Measurements from ENCODE around the gene KCNJ12. TPM values are rescaled to one million over a fixed set of nuclear protein-coding genes. Genes with fewer than 3 reads are reported as not detected.

Gene KCNJ12
- total RNA-seq, 1 donor from 2014 or later = not detected

- CTCF ChIA-PET = no interaction called here
- ATAC-seq (ENCODE audit: low read depth) = no peak
- Mint-ChIP-seq H3K27ac (no peak overlapping the region), H3K9me3 (no peaks in the 10 kb centered on the region), H3K4me3 (no peak overlapping the region), H3K27me3 (peaks cover 1% of the 10 kb centered on the region), H3K36me3 (ENCODE audit: low read depth) (no peaks in the 10 kb centered on the region), H3K4me1 (no peaks in the 10 kb centered on the region)
- POLR2A ChIA-PET = no interaction called here
- intact Hi-C loops (cut with micrococcal nuclease) = no loop called here
- DNase-seq = no peak
- no peak for TF ChIP-seq CTCF (IDR thresholded peaks at IDR 0.05)
Measured at GRCh38 chr17:21357281-21357680, 18.9 kb upstream of the KCNJ12 start.

- ChIA-PET CTCF (no interaction called here), POLR2A (no interaction called here)
Measured at GRCh38 chr17:21357696-21358656, 18.2 kb upstream of the KCNJ12 start.

GRCh38 chr17:21358682-21359482, 17.3 kb upstream of the KCNJ12 start:
- DNase-seq (no peak), ATAC-seq (ENCODE audit: low read depth) (no peak)
- Mint-ChIP-seq H3K27ac (no peak overlapping the region), H3K27me3 (peaks cover 1% of the 10 kb centered on the region), H3K9me3 (no peaks in the 10 kb centered on the region), H3K4me3 (no peak overlapping the region), H3K4me1 (no peaks in the 10 kb centered on the region), H3K36me3 (ENCODE audit: low read depth) (no peaks in the 10 kb centered on the region)
- no peak for TF ChIP-seq CTCF (IDR thresholded peaks at IDR 0.05)
- ChIA-PET CTCF (no interaction called here), POLR2A (no interaction called here)
- intact Hi-C loops (cut with micrococcal nuclease) = no loop called here

More at GRCh38 chr17:21357696-21358656, 18.2 kb upstream of the KCNJ12 start:
- Mint-ChIP-seq H3K4me1 (no peaks in the 10 kb centered on the region), H3K9me3 (no peaks in the 10 kb centered on the region), H3K36me3 (ENCODE audit: low read depth) (no peaks in the 10 kb centered on the region), H3K27me3 (peaks cover 1% of the 10 kb centered on the region), H3K27ac (no peak overlapping the region), H3K4me3 (no peak overlapping the region)
- TF ChIP-seq CTCF (IDR thresholded peaks at IDR 0.05) = no peak
- intact Hi-C loops (cut with micrococcal nuclease) = no loop called here
- ATAC-seq (ENCODE audit: low read depth) = no peak
- DNase-seq = no peak

GRCh38 chr17:21359483-21359840, 16.7 kb upstream of the KCNJ12 start:
- intact Hi-C loops (cut with micrococcal nuclease) = no loop called here
- POLR2A ChIA-PET = no interaction called here
- no peak for TF ChIP-seq CTCF (IDR thresholded peaks at IDR 0.05)
- no peak overlapping the region for H3K27ac Mint-ChIP-seq
- H3K36me3 Mint-ChIP-seq (ENCODE audit: low read depth) = no peaks in the 10 kb centered on the region
- DNase-seq (no peak), ATAC-seq (ENCODE audit: low read depth) (no peak)
- no peak overlapping the region for H3K4me3 Mint-ChIP-seq
- CTCF ChIA-PET = no interaction called here
- no peaks in the 10 kb centered on the region for H3K4me1 Mint-ChIP-seq
- no peaks in the 10 kb centered on the region for H3K9me3 Mint-ChIP-seq
- H3K27me3 Mint-ChIP-seq = peaks cover 1% of the 10 kb centered on the region

- ChIA-PET POLR2A (no interaction called here), CTCF (no interaction called here)
- Mint-ChIP-seq H3K4me3 (no peak overlapping the region), H3K27me3 (peaks cover 1% of the 10 kb centered on the region), H3K9me3 (no peaks in the 10 kb centered on the region), H3K36me3 (ENCODE audit: low read depth) (no peaks in the 10 kb centered on the region), H3K4me1 (no peaks in the 10 kb centered on the region), H3K27ac (no peak overlapping the region)
- DNase-seq (no peak), ATAC-seq (ENCODE audit: low read depth) (no peak)
- no peak for TF ChIP-seq CTCF (IDR thresholded peaks at IDR 0.05)
- intact Hi-C loops (cut with micrococcal nuclease) = no loop called here
Measured at GRCh38 chr17:21360048-21360447, 16.1 kb upstream of the KCNJ12 start.

All from activated B cell treated with CpG ODN at 0.5 μM for 24 hours (primary cell).